Retinal pigment epithelial cell (primary cell): ENCODE data around the gene LRRC37B.
"Not testable (repeated sequence)": the region's sequence is repeated elsewhere in the genome, so short reads cannot be mapped to it uniquely, and the experiment has no call there.

Source experiments
- DNase-seq: peaks from one replicate; pipeline ENCODE4 v3.0.0-alpha.2; 2010; ENCODE audit warnings: low read depth
- H3K4me3 ChIP-seq: 2 replicates; pipeline ENCODE4 v1.5.1; 2011; ENCODE audit warnings: mild to moderate bottlenecking, low read length, control low read depth, moderate library complexity
- CTCF ChIP-seq: conservative IDR thresholded peaks from 2 replicates; pipeline ENCODE4 v1.5.1; 2011; ENCODE audit warnings: low read depth, low read length, control low read depth, inconsistent platforms

Gene LRRC37B

GRCh38 chr17:32009262-32009542, 2.0 kb downstream of the LRRC37B start:
- DNase-seq: no peak
- TF ChIP-seq CTCF: no peak
- H3K4me3 ChIP-seq: peak overlapping the region; percentile 95

GRCh38 chr17:32010114-32010513, 2.9 kb downstream of the LRRC37B start:
- no peak overlapping the region for H3K4me3 ChIP-seq
- TF ChIP-seq CTCF: no peak
- no peak for DNase-seq

- DNase-seq: no peak
- no peak for TF ChIP-seq CTCF
- H3K4me3 ChIP-seq: no peak overlapping the region
Measured at GRCh38 chr17:32015245-32016013, 8.2 kb downstream of the LRRC37B start.

GRCh38 chr17:32016231-32016630, 9.0 kb downstream of the LRRC37B start:
- no peak for TF ChIP-seq CTCF
- DNase-seq: no peak
- H3K4me3 ChIP-seq: no peak overlapping the region

GRCh38 chr17:32019228-32019627, 12.0 kb downstream of the LRRC37B start:
- DNase-seq: peak; percentile 68
- TF ChIP-seq CTCF: no peak

GRCh38 chr17:32020943-32021614, 13.9 kb downstream of the LRRC37B start:
- DNase-seq: no peak
- no peak overlapping the region for H3K4me3 ChIP-seq
- no peak for TF ChIP-seq CTCF

More at GRCh38 chr17:32019228-32019627, 12.0 kb downstream of the LRRC37B start:
- H3K4me3 ChIP-seq: no peak overlapping the region

- no peak for DNase-seq
- H3K4me3 ChIP-seq: no peak overlapping the region
- no peak for TF ChIP-seq CTCF
Measured at GRCh38 chr17:32021615-32021955, 14.4 kb downstream of the LRRC37B start.

- DNase-seq, H3K4me3 ChIP-seq: not testable (repeated sequence)
Measured at GRCh38 chr17:32022554-32022953, 15.4 kb downstream of the LRRC37B start.

- DNase-seq: not testable (repeated sequence)
Measured at GRCh38 chr17:32027271-32027670, 20.1 kb downstream of the LRRC37B start.

More at GRCh38 chr17:32027271-32027670, 20.1 kb downstream of the LRRC37B start:
- not testable (repeated sequence) for H3K4me3 ChIP-seq
